RWPE2 (cell line): ENCODE measurements around the gene ANXA3.

Experiments used
- ATAC-seq: fragments of 200-7000 bp; cut with Tn5 transposase; 3 replicates; pipeline ENCODE4 v1.9.1; 2021; ENCODE audit warnings: low read depth
- DNase-seq: peaks from one replicate; pipeline ENCODE4 v3.0.0-alpha.2; 2020; ENCODE audit warnings: low spot score
- H3K27ac ChIP-seq: fragments of 450-650 bp; 2 replicates; pipeline ENCODE4 v1.5.1; 2017; ENCODE audit warnings: mild to moderate bottlenecking; ENCODE audit not compliant: poor library complexity, severe bottlenecking
- H3K27me3 ChIP-seq: fragments of 250-450 bp; sonication (Bioruptor Pico); 2 replicates; pipeline ENCODE4 v1.5.1; 2021; ENCODE audit warnings: mild to moderate bottlenecking, moderate library complexity; ENCODE audit not compliant: insufficient read depth, poor library complexity, severe bottlenecking
- H3K36me3 ChIP-seq: fragments of 250-450 bp; sonication (Bioruptor Pico); 2 replicates; pipeline ENCODE4 v1.5.1; 2020; ENCODE audit warnings: low read depth, mild to moderate bottlenecking, moderate library complexity
- H3K4me1 ChIP-seq: fragments of 250-450 bp; sonication (Bioruptor Pico); 2 replicates; pipeline ENCODE4 v1.5.1; 2021; ENCODE audit warnings: mild to moderate bottlenecking, moderate library complexity; ENCODE audit not compliant: insufficient read depth, poor library complexity, severe bottlenecking
- H3K4me3 ChIP-seq: fragments of 250-450 bp; sonication (Bioruptor Pico); 2 replicates; pipeline ENCODE4 v1.5.1; 2021; ENCODE audit warnings: mild to moderate bottlenecking, moderate library complexity; ENCODE audit not compliant: severe bottlenecking
- H3K9me3 ChIP-seq: fragments of 250-450 bp; sonication (Bioruptor Pico); 2 replicates; pipeline ENCODE4 v1.5.1; 2021; ENCODE audit warnings: mild to moderate bottlenecking, moderate library complexity; ENCODE audit not compliant: severe bottlenecking
- CTCF ChIP-seq: fragments of 450-650 bp; IDR thresholded peaks from one replicate; pipeline ENCODE4 v1.5.1; 2017; ENCODE audit warnings: mild to moderate bottlenecking, moderate library complexity; ENCODE audit not compliant: poor library complexity, severe bottlenecking

The ANXA3 gene

DNA sequence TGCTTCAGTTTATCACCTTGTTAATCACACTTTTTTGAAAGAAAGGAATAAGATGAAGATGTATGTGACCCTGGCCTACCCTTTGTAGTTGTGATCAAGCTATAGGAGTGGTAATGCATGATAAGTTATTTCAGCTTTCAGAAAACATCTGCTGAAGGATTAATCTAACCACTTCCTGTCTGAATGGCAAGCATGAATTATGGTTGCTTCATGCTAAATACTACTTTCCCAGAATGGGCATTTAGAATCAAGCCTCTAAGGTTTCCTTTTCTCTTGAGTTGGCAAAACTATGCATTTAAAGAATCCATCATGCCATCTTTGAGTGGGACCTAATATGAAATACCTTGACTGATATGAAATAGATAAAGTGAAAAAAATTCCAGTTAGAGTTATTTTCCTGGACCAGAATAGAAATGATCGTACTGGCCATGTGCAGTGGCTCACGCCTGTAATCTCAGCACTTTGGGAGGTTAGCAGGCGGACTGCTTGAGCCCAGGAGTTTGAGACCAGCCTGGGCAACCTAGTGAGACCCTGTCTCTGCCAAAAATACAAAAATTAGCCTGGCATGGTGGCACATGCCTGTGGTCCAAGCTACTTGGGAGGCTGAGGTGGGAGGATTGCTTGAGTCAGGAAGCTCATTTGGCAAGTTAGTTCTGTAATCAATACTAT lies 59.1 kb downstream of the ANXA3 start:
- Histone ChIP-seq H3K4me1 (no peaks in the 10 kb centered on the region), H3K36me3 (peaks cover 55% of the 10 kb centered on the region), H3K9me3 (no peaks in the 10 kb centered on the region), H3K27me3 (no peaks in the 10 kb centered on the region), H3K4me3 (no peak overlapping the region), H3K27ac (peak overlapping the region; percentile 1)
- no peak for ATAC-seq
- no peak for TF ChIP-seq CTCF
- no peak for DNase-seq

DNA sequence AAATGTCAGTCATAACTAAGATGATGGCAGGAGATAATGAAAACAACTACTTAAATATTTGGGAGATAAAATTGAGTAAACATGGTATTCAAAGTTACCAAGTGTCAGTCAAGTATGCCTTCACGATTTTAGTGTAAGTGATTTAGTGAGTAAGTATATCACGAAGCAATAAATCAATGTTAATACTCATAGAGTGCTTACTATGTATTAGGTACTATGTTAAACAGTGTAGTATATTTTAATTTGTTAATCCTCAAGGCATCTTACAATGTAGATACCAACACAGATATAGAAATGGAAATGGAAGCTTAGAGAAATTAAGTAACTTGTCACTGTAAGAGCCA lies 59.6 kb downstream of the ANXA3 start:
- no peaks in the 10 kb centered on the region for H3K9me3 ChIP-seq
- H3K27me3 ChIP-seq: no peaks in the 10 kb centered on the region
- no peak for TF ChIP-seq CTCF
- peaks cover 51% of the 10 kb centered on the region for H3K36me3 ChIP-seq
- H3K4me1 ChIP-seq: no peaks in the 10 kb centered on the region
- H3K27ac ChIP-seq: peak overlapping the region; percentile 1
- DNase-seq (no peak), ATAC-seq (no peak)
- no peak overlapping the region for H3K4me3 ChIP-seq

DNA sequence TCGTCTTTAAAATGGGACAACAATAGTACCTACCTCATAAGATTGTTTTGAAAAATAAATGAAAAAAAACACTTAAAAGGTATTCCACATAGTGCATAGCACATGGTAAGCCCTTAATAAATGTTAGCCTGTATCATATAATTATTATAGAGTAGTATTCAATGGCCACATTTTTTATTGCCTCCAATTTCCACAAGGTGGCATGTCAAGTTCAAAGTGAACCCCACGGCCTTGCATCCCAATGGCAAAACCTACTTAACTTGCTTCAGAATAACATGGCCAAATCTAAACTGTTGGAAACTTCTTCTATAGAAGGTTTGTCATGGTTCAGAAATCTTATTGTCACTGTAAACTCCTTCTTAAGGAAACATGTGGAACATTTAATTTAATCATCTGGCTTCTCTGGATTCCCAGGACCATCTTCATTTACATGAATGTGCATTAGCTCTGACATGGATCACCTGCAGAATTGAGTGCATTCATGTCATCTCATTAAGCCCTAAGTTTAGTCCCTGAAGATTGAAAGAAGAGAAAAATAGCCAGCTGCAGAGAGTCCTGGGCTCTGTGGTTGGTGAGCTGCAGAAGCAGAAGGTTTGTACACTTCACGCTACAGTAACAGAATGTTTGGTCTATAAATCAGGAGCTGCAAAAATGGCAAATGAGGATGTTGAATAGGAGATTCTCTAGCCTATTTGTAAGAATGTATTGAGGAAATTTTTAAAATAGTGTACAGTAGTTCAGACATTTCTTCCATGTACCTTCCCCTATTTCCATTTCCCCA lies 61.0 kb downstream of the ANXA3 start:
- ATAC-seq (peak; percentile 57), DNase-seq (no peak)
- no peaks in the 10 kb centered on the region for H3K9me3 ChIP-seq
- no peaks in the 10 kb centered on the region for H3K4me1 ChIP-seq
- peak; percentile 82 for TF ChIP-seq CTCF
- no peaks in the 10 kb centered on the region for H3K27me3 ChIP-seq
- no peak overlapping the region for H3K4me3 ChIP-seq
- no peak overlapping the region for H3K27ac ChIP-seq
- H3K36me3 ChIP-seq: peaks cover 37% of the 10 kb centered on the region

DNA sequence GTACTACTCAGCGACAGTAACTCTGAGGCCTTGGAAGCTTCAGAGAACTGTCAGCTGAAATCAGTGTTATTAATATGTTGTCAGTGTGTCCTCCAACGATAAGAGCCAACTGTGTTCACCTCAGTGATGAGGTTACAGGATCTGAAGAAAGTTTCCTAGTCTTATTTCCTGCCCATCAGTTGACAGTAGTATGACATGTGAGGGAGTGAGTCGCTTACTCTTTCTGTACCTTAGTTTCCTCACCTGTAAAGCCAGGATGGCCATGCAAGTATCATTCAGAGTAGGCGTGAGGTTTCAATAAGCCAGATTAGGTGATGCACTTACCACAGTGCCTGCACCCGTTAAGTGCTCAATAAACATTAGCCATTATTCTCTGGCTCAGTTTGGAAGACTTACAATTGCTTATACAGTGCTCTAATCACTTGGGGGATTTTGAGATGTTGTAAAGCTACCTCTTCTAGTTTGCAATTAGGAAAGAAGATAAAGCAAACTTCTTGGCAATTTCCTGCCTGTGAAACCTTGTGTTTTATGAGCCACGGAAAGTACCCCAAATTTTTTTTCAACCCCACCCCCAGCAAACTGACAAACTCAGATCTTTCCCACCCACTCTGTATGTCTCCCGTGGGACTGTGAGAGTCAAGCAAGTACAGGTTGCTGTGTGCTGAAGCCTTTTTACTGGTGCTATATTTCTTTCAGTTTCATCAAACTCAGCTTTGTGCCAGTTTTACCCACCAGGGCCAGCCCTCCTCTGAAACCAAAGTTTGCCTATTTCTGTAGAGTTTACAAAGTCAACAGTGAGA lies 62.2 kb downstream of the ANXA3 start:
- Histone ChIP-seq H3K27ac (no peak overlapping the region), H3K36me3 (peaks cover 26% of the 10 kb centered on the region), H3K27me3 (no peaks in the 10 kb centered on the region), H3K4me3 (no peak overlapping the region), H3K4me1 (no peaks in the 10 kb centered on the region), H3K9me3 (no peaks in the 10 kb centered on the region)
- DNase-seq (no peak), ATAC-seq (no peak; the same call in 2 of the 3 replicates)
- no peak for TF ChIP-seq CTCF
